Astrocyte (in vitro differentiated cells and primary cell): Measurements from ENCODE around the gene ADGRD1.

ENCODE experiments used
- CTCF ChIP-seq: IDR thresholded peaks from 2 replicates; pipeline ENCODE4 v1.5.1; 2011; ENCODE audit warnings: low read depth, mild to moderate bottlenecking, inconsistent platforms, low read length, moderate library complexity; ENCODE audit not compliant: insufficient read depth
- EZH2 ChIP-seq: IDR thresholded peaks from 2 replicates; pipeline ENCODE4 v1.6.1; 2012; ENCODE audit warnings: mild to moderate bottlenecking, low read length, inconsistent platforms; ENCODE audit not compliant: insufficient read depth

- TF ChIP-seq EZH2 (no peak), CTCF (no peak)
Observed at GRCh38 chr12:131140697-131141096, 187.0 kb downstream of the ADGRD1 start.
